GM12878 (cell line): ENCODE results near the gene CSRP2. TPM values are rescaled to one million over a fixed set of nuclear protein-coding genes. Genes with fewer than 3 reads are reported as not detected.

ENCODE experiments used
- ATAC-seq: fragments of 200-7000 bp; cut with Tn5 transposase; 3 replicates; pipeline ENCODE4 v1.9.1; 2020; ENCODE audit warnings: mild to moderate bottlenecking, moderate library complexity
- BruUV-seq: library from RNA; stranded (reverse); fragments of 400-500 nt; replicated peaks from 2 replicates; lab custom pipeline; 2021; lab: Mats Ljungman, UMichigan
- CTCF ChIA-PET: fragments of 300-600 bp; sonication (Branson Sonifier 250); formaldehyde crosslinking; extraction: SDS; loops from one replicate; lab custom pipeline; 2021; ENCODE audit warnings: inconsistent platforms; lab: Yijun Ruan, JAX
- POLR2A ChIA-PET: fragments of 350-600 bp; formaldehyde crosslinking; extraction: SDS; loops from one replicate; lab custom pipeline; 2021; ENCODE audit warnings: inconsistent platforms; lab: Charles Lee
- RAD21 ChIA-PET: fragments of 300-600 bp; sonication (Branson Sonifier 250); formaldehyde crosslinking; loops from one replicate; lab custom pipeline; 2023; ENCODE audit warnings: antibody characterized with exemption; ENCODE audit not compliant: unreplicated experiment; lab: Charles Lee
- SMC1A ChIA-PET: fragments of 300-600 bp; sonication (Branson Sonifier 250); formaldehyde crosslinking; loops from one replicate; lab custom pipeline; 2023; ENCODE audit not compliant: unreplicated experiment, uncharacterized antibody; lab: Charles Lee
- DNase-seq: peaks from one replicate; pipeline ENCODE4 v3.0.0-alpha.2; 2011; ENCODE audit warnings: low read depth, low spot score
- FAIRE-seq: peaks from 3 replicates; lab custom pipeline; 2011; peaks lifted over from hg19 to GRCh38; lab: Jason Lieb, UNC
- H2AFZ ChIP-seq: 2 replicates; pipeline ENCODE4 v1.6.0; 2011; ENCODE audit warnings: low read depth, low read length, control low read depth; ENCODE audit not compliant: control insufficient read depth
- H3K27ac ChIP-seq: 2 replicates; pipeline ENCODE4 v1.5.1; 2011; ENCODE audit warnings: control low read depth; ENCODE audit not compliant: control insufficient read depth, insufficient read depth
- H3K27me3 ChIP-seq, 2 experiments: replicated peaks in 1 of 2; 2 replicates each; pipeline versions ENCODE4 v1.6.0 to v1.6.1; 2011; ENCODE audit warnings: low read length in 1 of 2; ENCODE audit not compliant: control insufficient read depth in 2 of 2, insufficient read depth in 2 of 2
- H3K36me3 ChIP-seq, 2 experiments: 2 replicates each; pipeline ENCODE4 v1.5.1; 2011; ENCODE audit warnings: low read length in 1 of 2; ENCODE audit not compliant: control insufficient read depth in 2 of 2, insufficient read depth in 2 of 2
- H3K4me1 ChIP-seq: 2 replicates; pipeline ENCODE4 v1.6.1; 2011; ENCODE audit warnings: mild to moderate bottlenecking, low read length, moderate library complexity, mixed read lengths; ENCODE audit not compliant: control insufficient read depth, insufficient read depth
- H3K4me2 ChIP-seq: 2 replicates; pipeline ENCODE4 v1.6.0; 2011; ENCODE audit warnings: control low read depth; ENCODE audit not compliant: control insufficient read depth, insufficient read depth
- H3K4me3 ChIP-seq: fragments of 200-600 bp; sonication (generic); 2 replicates; pipeline ENCODE4 v1.5.1; 2016
- H3K79me2 ChIP-seq: 2 replicates; pipeline ENCODE4 v1.6.0; 2011; ENCODE audit warnings: low read length; ENCODE audit not compliant: control insufficient read depth, insufficient read depth
- H3K9ac ChIP-seq: 2 replicates; pipeline ENCODE4 v1.8.0; 2011; ENCODE audit warnings: low read length, control low read depth, mixed read lengths; ENCODE audit not compliant: control insufficient read depth, insufficient read depth
- H3K9me3 ChIP-seq: replicated peaks from 3 replicates; pipeline ENCODE4 v1.5.1; 2011; ENCODE audit warnings: mild to moderate bottlenecking, low read length; ENCODE audit not compliant: control insufficient read depth, insufficient read depth
- H4K20me1 ChIP-seq: 2 replicates; pipeline ENCODE4 v1.6.0; 2011; ENCODE audit not compliant: control insufficient read depth, insufficient read depth
- BRCA1 ChIP-seq: IDR thresholded peaks from 2 replicates; pipeline ENCODE4 v1.6.1; 2011; ENCODE audit warnings: low read depth, low read length, improper control_type of control experiment
- CBX5 ChIP-seq: sonication (generic); IDR thresholded peaks from 2 replicates; pipeline ENCODE4 v1.6.1; 2016; ENCODE audit warnings: low read depth, moderate library complexity, mild to moderate bottlenecking, inconsistent platforms
- E2F4 ChIP-seq: IDR thresholded peaks from 2 replicates; pipeline ENCODE4 v1.6.1; 2012; ENCODE audit warnings: low read depth, low read length, improper control_type of control experiment
- GATAD2B ChIP-seq: fragments of 450-650 bp; conservative IDR thresholded peaks from 2 replicates; pipeline ENCODE4 v1.6.1; 2017; ENCODE audit warnings: low read depth, mild to moderate bottlenecking, moderate library complexity
- PAX8 ChIP-seq: fragments of 450-650 bp; IDR thresholded peaks from 2 replicates; pipeline ENCODE4 v1.6.1; 2017; ENCODE audit warnings: mild to moderate bottlenecking, moderate library complexity
- SRF ChIP-seq, 2 experiments: IDR thresholded peaks; 2 replicates each; pipeline ENCODE4 v1.6.1; 2011; ENCODE audit warnings: low read depth in 2 of 2, low read length in 2 of 2, mild to moderate bottlenecking in 1 of 2, moderate library complexity in 1 of 2
- YBX1 ChIP-seq: fragments of 450-650 bp; IDR thresholded peaks from 2 replicates; pipeline ENCODE4 v1.6.1; 2016; ENCODE audit warnings: antibody characterized with exemption
- ZBED1 ChIP-seq: IDR thresholded peaks from 2 replicates; pipeline ENCODE4 v1.6.1; 2016; ENCODE audit warnings: borderline replicate concordance
- ZNF217 ChIP-seq: fragments of 450-650 bp; IDR thresholded peaks from 2 replicates; pipeline ENCODE4 v1.6.1; 2017; ENCODE audit warnings: antibody characterized with exemption, mild to moderate bottlenecking
- WGBS: methylation state at CpG from one replicate; pipeline ENCODE4 v1.1.6; 2016; ENCODE audit warnings: low lambda C conversion rate; ENCODE audit not compliant: insufficient replicate concordance, insufficient coverage; ENCODE audit errors: missing lambda C conversion rate; 5-methylcytosine and 5-hydroxymethylcytosine counted together
- in situ Hi-C: fragments of 300-500 bp; cut with MboI; formaldehyde crosslinking; loops from 9 replicates; pipeline ENCODE4 v1.14.3; 2018; ENCODE audit warnings: mixed read lengths
- intact Hi-C: fragments of 100-400 bp; cut with micrococcal nuclease; formaldehyde crosslinking; loops from one replicate; pipeline ENCODE4 v1.14.2; 2022; ENCODE audit not compliant: unreplicated experiment
- polyA plus RNA-seq, 11 experiments: library from polyadenylated mRNA; depleted of rRNA in 4 of 11; unstranded in 6 of 11; stranded (reverse) in 5 of 11; fragments of >200 nt; fragmentation: Nextera tagmentation in 4 of 11; fragmentation: Illumina TruSeq in 1 of 11; extraction: Ambion mirVana in 4 of 11; extraction: Trizol in 1 of 11; gene quantifications; 1 replicate in 1 of 11; 2 replicates in 10 of 11; pipeline versions ENCODE4 v1.2.1 to v1.2.3, GENCODE V29; 2011 to 2016; ENCODE audit warnings: inconsistent platforms in 2 of 11, missing spikeins in 2 of 11, low read depth in 1 of 11
- total RNA-seq, 4 experiments: library from RNA; depleted of rRNA in 3 of 4; stranded (reverse); fragments of >200 nt in 3 of 4; fragmentation: Illumina TruSeq in 1 of 4; extraction: Trizol in 1 of 4; gene quantifications; 2 replicates each; pipeline versions ENCODE4 v1.2.1 to v1.2.3, GENCODE V29; 2013 to 2021

CSRP2 gene
- total and polyA plus RNA-seq, 10 of the 15 experiments (the other 5 are each of a cell fraction or from before 2014, with no cell fraction given), result 0.08 to 1.6 (median 0.52) TPM

DNA sequence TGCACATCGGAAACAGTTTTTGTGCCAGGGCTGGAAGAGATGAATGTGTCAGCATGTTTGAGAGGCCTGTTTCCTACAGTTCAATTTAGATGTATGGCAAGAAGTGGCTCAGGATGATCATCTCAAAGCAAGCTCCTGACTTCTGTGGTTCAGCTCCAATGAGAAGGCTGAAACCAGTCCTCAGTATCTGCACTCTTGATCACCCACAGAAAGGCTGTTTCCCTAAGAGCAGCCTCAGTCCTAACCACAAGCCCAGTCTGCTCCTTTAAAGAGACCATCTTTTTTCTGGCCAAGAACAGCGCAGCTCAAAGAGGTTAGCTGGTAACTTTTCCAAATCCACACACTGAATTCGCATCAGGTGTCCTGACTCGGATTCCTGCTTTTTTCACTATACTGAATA is 19.2 kb downstream of the CSRP2 start:
- FAIRE-seq (no peak), ATAC-seq (no peak; the same call in 2 of the 3 replicates)
- SMC1A ChIA-PET, result no interaction called here

More for the DNA sequence above, 19.2 kb downstream of the CSRP2 start:
- DNase-seq, result no peak
- Histone ChIP-seq H3K4me2 (no peak overlapping the region), H3K4me3 (no peak overlapping the region), H4K20me1 (no peaks in the 10 kb centered on the region), H3K9me3 (no peaks in the 10 kb centered on the region), H3K4me1 (no peaks in the 10 kb centered on the region), H3K9ac (no peak overlapping the region), H3K79me2 (no peaks in the 10 kb centered on the region), H3K27ac (no peak overlapping the region), H3K27me3 (no peaks in the 10 kb centered on the region), H3K36me3 (no peaks in the 10 kb centered on the region; a peak in 1 of 4 replicates), H2AFZ (no peak overlapping the region)
- ChIA-PET RAD21 (no interaction called here), POLR2A (no interaction called here), CTCF (no interaction called here)
- TF ChIP-seq ZNF217 (no peak), YBX1 (no peak), CBX5 (no peak), BRCA1 (no peak), ZBED1 (no peak), PAX8 (no peak), E2F4 (no peak), GATAD2B (no peak), SRF (IDR thresholded peaks at IDR 0.05; ENCODE audit: low read depth in 2 of 2, low read length in 2 of 2) (no peak)
- BruUV-seq, result no TSS peak
- in situ Hi-C loops, result no loop called here
- WGBS, result 62% methylated on average over 4 of the region's 4 CpGs
- intact Hi-C loops, result no loop called here
